ENCODE results near the gene FABP3. TPM values are rescaled to one million over a fixed set of nuclear protein-coding genes. Genes with fewer than 3 reads are reported as not detected.

The FABP3 gene
- total and polyA plus RNA-seq, 2 of the 13 experiments (the other 11 are each of a cell fraction or from before 2014, with no cell fraction given): 0.21 to 0.24 TPM

- peak; percentile 25; the same call in 1 of the 2 replicates for TF ChIP-seq PHF20 (CRISPR knock-in tag; IDR thresholded peaks at IDR 0.05)
- no peak for TF ChIP-seq ZNF790 (CRISPR knock-in tag; IDR thresholded peaks at IDR 0.05; ENCODE audit: borderline replicate concordance)
These were observed 42.1 kb upstream of the FABP3 start (continued) for GRCh38 chr1:31414980-31415370.

GRCh38 chr1:31413405-31414001, 40.6 kb upstream of the FABP3 start:
- Histone ChIP-seq H3K4me1 (ENCODE audit: insufficient read depth, low read length) (peaks cover 70% of the 10 kb centered on the region), H3K4me3 (replicated peaks in 1 of 3; ENCODE audit: insufficient read depth in 1 of 3, low read depth in 2 of 3, low read length in 3 of 3) (peak overlapping the region; percentile 88 to 97 (median 96)), H3K9me3 (ENCODE audit: low read length) (no peaks in the 10 kb centered on the region), H4K20me1 (ENCODE audit: insufficient read depth, low read length) (no peaks in the 10 kb centered on the region), H3K27ac (ENCODE audit: extremely low read length, insufficient read depth, low read length) (peak overlapping the region; percentile 72), H3K79me2 (ENCODE audit: insufficient read depth, low read length) (peaks cover 21% of the 10 kb centered on the region), H2AFZ (ENCODE audit: low read length) (no peak overlapping the region), H3K36me3 (replicated peaks in 1 of 2; ENCODE audit: control insufficient read depth in 1 of 2, insufficient read depth in 2 of 2, low read length in 2 of 2) (no peaks in the 10 kb centered on the region; a peak in 1 of 5 replicates), H3K9ac (ENCODE audit: insufficient read depth, low read depth, low read length) (peak overlapping the region; percentile 85), H3K4me2 (ENCODE audit: low read depth, low read length) (peak overlapping the region; percentile 90), H3K27me3 (ENCODE audit: control insufficient read depth in 1 of 2, insufficient read depth in 2 of 2, low read length in 2 of 2) (peaks cover 2 to 38% of the 10 kb centered on the region in 2 experiments; a peak in 2 of 5 replicates)
- intact Hi-C loops (cut with micrococcal nuclease; ENCODE audit: unreplicated experiment): no loop called here
- WGBS (ENCODE audit: low lambda C conversion rate): 1% methylated on average over 29 of the region's 54 CpGs
- in situ Hi-C loops (cut with HindIII; ENCODE audit: extremely low pct_ligation_motif_present, low pct_unique_long_range_greater_than_20kb): no loop called here
- ChIA-PET CTCF (ENCODE audit: low intra/inter-chr PET ratio, low total read pairs) (no interaction called here), POLR2A (interaction anchor here (1.3 kb wide), 1 partner anchor 19 kb away, joined by 3 read pairs; no protein-coding TSS in a partner anchor)
- ATAC-seq: peak; percentile 49
- no peak for DNase-seq (ENCODE audit: low spot score)
- BruUV-seq (replicated peaks): no TSS peak
- no peak for FAIRE-seq
- TF ChIP-seq EEA1 (CRISPR knock-in tag; IDR thresholded peaks at IDR 0.05; ENCODE audit: borderline replicate concordance) (no peak), HOXA9 (CRISPR knock-in tag; IDR thresholded peaks at IDR 0.05; ENCODE audit: borderline replicate concordance) (0 out of 2 replicates have a peak, but pooled peaks have one; percentile 34), ZNF709 (CRISPR knock-in tag; IDR thresholded peaks at IDR 0.05) (peak; percentile 73; the same call in 1 of the 2 replicates), MXI1 (IDR thresholded peaks at IDR 0.05; ENCODE audit: borderline replicate concordance, low read depth, low read length) (peak; percentile 11; the same call in 1 of the 3 replicates), ZNF598 (CRISPR knock-in tag; IDR thresholded peaks at IDR 0.05; ENCODE audit: borderline replicate concordance) (peak; percentile 34; the same call in 1 of the 2 replicates), MYC (CRISPR knock-in tag; IDR thresholded peaks at IDR 0.05; ENCODE audit: borderline replicate concordance) (0 out of 2 replicates have a peak, but pooled peaks have one; percentile 21), ARID4A (CRISPR knock-in tag; IDR thresholded peaks at IDR 0.05; ENCODE audit: borderline replicate concordance) (0 out of 2 replicates have a peak, but pooled peaks have one; percentile 27), ZNF143 (CRISPR knock-in tag; IDR thresholded peaks at IDR 0.05) (no peak), HNRNPLL (IDR thresholded peaks at IDR 0.05; ENCODE audit: low read depth, low read length, poor library complexity, severe bottlenecking) (peak; percentile 46), ASH2L (IDR thresholded peaks at IDR 0.05; ENCODE audit: insufficient read length, low read depth, low read length) (peak; percentile 36), ZNF280B (CRISPR knock-in tag; IDR thresholded peaks at IDR 0.05; ENCODE audit: borderline replicate concordance) (0 out of 2 replicates have a peak, but pooled peaks have one; percentile 51), SOX6 (IDR thresholded peaks at IDR 0.05) (no peak), SOX6 (CRISPR knock-in tag; IDR thresholded peaks at IDR 0.05) (0 out of 2 replicates have a peak, but pooled peaks have one; percentile 11), SP1 (IDR thresholded peaks at IDR 0.05) (no peak), SP1 (CRISPR knock-in tag; IDR thresholded peaks at IDR 0.05) (no peak)
